IMR-90 (cell line): ENCODE data around the gene GRIA4.

Experiments
- BHLHE40 ChIP-seq: fragments of 150-350 bp; IDR thresholded peaks from 2 replicates; pipeline ENCODE4 v1.6.1; 2016; ENCODE audit warnings: mild to moderate bottlenecking, low read depth, low read length
- CEBPB ChIP-seq: IDR thresholded peaks from 2 replicates; pipeline ENCODE4 v1.6.1; 2012; ENCODE audit warnings: low read depth, low read length, improper control_type of control experiment
- CTCF ChIP-seq: conservative IDR thresholded peaks from 2 replicates; pipeline ENCODE4 v1.5.1; 2012; ENCODE audit warnings: mild to moderate bottlenecking, low read depth, low read length, improper control_type of control experiment
- ELK1 ChIP-seq: fragments of 150-350 bp; IDR thresholded peaks from 2 replicates; pipeline ENCODE4 v1.6.1; 2016; ENCODE audit warnings: low read depth, mild to moderate bottlenecking, low read length, moderate library complexity, borderline replicate concordance
- MAFK ChIP-seq: IDR thresholded peaks from 2 replicates; pipeline ENCODE4 v1.6.1; 2012; ENCODE audit warnings: low read depth, low read length, improper control_type of control experiment
- POLR2A ChIP-seq: IDR thresholded peaks from 2 replicates; pipeline ENCODE4 v1.6.1; 2012; ENCODE audit warnings: mild to moderate bottlenecking, low read depth, low read length
- RAD21 ChIP-seq: IDR thresholded peaks from 2 replicates; pipeline ENCODE4 v1.6.1; 2012; ENCODE audit warnings: low read length, improper control_type of control experiment
- RFX5 ChIP-seq: IDR thresholded peaks from 2 replicates; pipeline ENCODE4 v1.8.0; 2012; ENCODE audit warnings: low read depth, mild to moderate bottlenecking, low read length, moderate library complexity
- SMC3 ChIP-seq: fragments of 150-350 bp; IDR thresholded peaks from 2 replicates; pipeline ENCODE4 v1.6.1; 2016; ENCODE audit warnings: low read depth, mild to moderate bottlenecking, antibody characterized with exemption, low read length, moderate library complexity
- USF2 ChIP-seq: fragments of 150-350 bp; IDR thresholded peaks from 2 replicates; pipeline ENCODE4 v1.6.1; 2017; ENCODE audit warnings: mild to moderate bottlenecking, antibody characterized with exemption, low read length, low read depth

- no peak for TF ChIP-seq POLR2A
- no peak for TF ChIP-seq CTCF
- no peak for TF ChIP-seq BHLHE40
- no peak for TF ChIP-seq USF2
- no peak for TF ChIP-seq RAD21
- TF ChIP-seq ELK1: no peak
- no peak for TF ChIP-seq CEBPB
- TF ChIP-seq MAFK: no peak
- TF ChIP-seq RFX5: no peak
- no peak for TF ChIP-seq SMC3
Measured at GRCh38 chr11:105907319-105907718, 297.4 kb downstream of the GRIA4 start.
